Neuronal stem cell (in vitro differentiated cells): ENCODE measurements around the gene PDGFD.

Experiments used
- DNase-seq: peaks from one replicate; pipeline ENCODE4 v3.0.0-alpha.2; 2013; ENCODE audit warnings: low spot score
- H2AFZ ChIP-seq: one replicate; pipeline ENCODE4 v1.6.1; 2013; ENCODE audit warnings: mild to moderate bottlenecking, low read length, inconsistent platforms
- H2AK5ac ChIP-seq: 2 replicates; pipeline ENCODE4 v1.6.1; 2013; ENCODE audit warnings: low read depth, mild to moderate bottlenecking, inconsistent platforms, low read length, moderate library complexity, mixed read lengths
- H2BK120ac ChIP-seq: 2 replicates; pipeline ENCODE4 v1.6.1; 2013; ENCODE audit warnings: low read depth, mild to moderate bottlenecking, inconsistent platforms, low read length, moderate library complexity, mixed read lengths
- H2BK12ac ChIP-seq: one replicate; pipeline ENCODE4 v1.6.1; 2013; ENCODE audit warnings: low read length, inconsistent platforms
- H2BK15ac ChIP-seq: 2 replicates; pipeline ENCODE4 v1.6.1; 2013; ENCODE audit warnings: mild to moderate bottlenecking, low read length, inconsistent platforms, mixed read lengths
- H2BK5ac ChIP-seq: one replicate; pipeline ENCODE4 v1.6.1; 2013; ENCODE audit warnings: inconsistent platforms, mild to moderate bottlenecking, low read length, moderate library complexity
- H3K14ac ChIP-seq: one replicate; pipeline ENCODE4 v1.6.1; 2013; ENCODE audit warnings: low read length, inconsistent platforms
- H3K18ac ChIP-seq: 2 replicates; pipeline ENCODE4 v1.6.1; 2013; ENCODE audit warnings: low read length, inconsistent platforms
- H3K23ac ChIP-seq: 2 replicates; pipeline ENCODE4 v1.6.1; 2013; ENCODE audit warnings: low read depth, mild to moderate bottlenecking, mixed read lengths, low read length, inconsistent platforms; ENCODE audit not compliant: poor library complexity
- H3K27ac ChIP-seq: replicated peaks from 3 replicates; pipeline ENCODE4 v1.5.1; 2013; ENCODE audit warnings: low read length, inconsistent platforms
- H3K27me3 ChIP-seq, 3 experiments: 2 replicates each; pipeline ENCODE4 v1.6.1; 2013; ENCODE audit warnings: low read length in 3 of 3, mild to moderate bottlenecking in 2 of 3, inconsistent platforms in 1 of 3, low read depth in 1 of 3, mixed read lengths in 1 of 3, moderate library complexity in 1 of 3; ENCODE audit not compliant: control insufficient read depth in 3 of 3, insufficient read depth in 3 of 3
- H3K36me3 ChIP-seq, 2 donors: replicated peaks in 1 of 2; 2 replicates each; pipeline ENCODE4 v1.6.1; 2013; ENCODE audit warnings: low read length in 2 of 2; ENCODE audit not compliant: control insufficient read depth in 2 of 2, insufficient read depth in 2 of 2
- H3K4ac ChIP-seq: 2 replicates; pipeline ENCODE4 v1.6.1; 2013; ENCODE audit warnings: inconsistent platforms, mild to moderate bottlenecking, low read length, moderate library complexity
- H3K4me1 ChIP-seq, 2 donors: 1 replicate in 1 of 2; 2 replicates in 1 of 2; pipeline ENCODE4 v1.6.1; 2013; ENCODE audit warnings: low read length in 2 of 2, low read depth in 1 of 2; ENCODE audit not compliant: control insufficient read depth in 2 of 2, insufficient read depth in 1 of 2
- H3K4me2 ChIP-seq: one replicate; pipeline ENCODE4 v1.6.1; 2013; ENCODE audit warnings: mild to moderate bottlenecking, low read length, inconsistent platforms; ENCODE audit not compliant: insufficient read depth, poor library complexity, severe bottlenecking
- H3K4me3 ChIP-seq, 2 donors: 2 replicates each; pipeline ENCODE4 v1.5.1; 2013; ENCODE audit warnings: low read length in 2 of 2, mild to moderate bottlenecking in 2 of 2, inconsistent platforms in 1 of 2, moderate library complexity in 1 of 2
- H3K79me1 ChIP-seq: one replicate; pipeline ENCODE4 v1.6.1; 2013; ENCODE audit warnings: low read depth, mild to moderate bottlenecking, inconsistent platforms, low read length, moderate library complexity
- H3K9ac ChIP-seq: one replicate; pipeline ENCODE4 v1.6.1; 2013; ENCODE audit warnings: mild to moderate bottlenecking, low read depth, low read length, inconsistent platforms; ENCODE audit not compliant: poor library complexity
- H3K9me3 ChIP-seq, 2 donors: replicated peaks in 1 of 2; 2 replicates each; pipeline versions ENCODE3 to v1.6.1; 2013; ENCODE audit warnings: low read length in 2 of 2, mild to moderate bottlenecking in 2 of 2, inconsistent platforms in 1 of 2, low read depth in 1 of 2, mixed read lengths in 1 of 2, moderate library complexity in 1 of 2; ENCODE audit not compliant: control insufficient read depth in 2 of 2, insufficient read depth in 1 of 2
- H4K8ac ChIP-seq: one replicate; pipeline ENCODE4 v1.6.1; 2013; ENCODE audit warnings: low read depth, mild to moderate bottlenecking, inconsistent platforms, low read length, moderate library complexity
- H4K91ac ChIP-seq: one replicate; pipeline ENCODE4 v1.6.1; 2013; ENCODE audit warnings: low read length, low read depth, mild to moderate bottlenecking, inconsistent platforms; ENCODE audit not compliant: poor library complexity
- WGBS, 2 donors: extraction: QIAGEN DNeasy Blood & Tissue Kit; methylation state at CpG; one replicate each; pipeline ENCODE4 v1.1.7; 2013; ENCODE audit warnings: missing lambda C conversion rate in 2 of 2, mixed read lengths in 1 of 2; ENCODE audit not compliant: insufficient read length in 2 of 2, insufficient replicate concordance in 1 of 2; ENCODE audit errors: extremely low coverage in 2 of 2; 5-methylcytosine and 5-hydroxymethylcytosine counted together

PDGFD gene

GRCh38 chr11:104060820-104061219 is 103.1 kb downstream of the PDGFD start:
- Histone ChIP-seq H3K79me1 (no peaks in the 10 kb centered on the region), H3K4me1 (peaks cover 0 to 1% of the 10 kb centered on the region in 2 donors), H3K4ac (no peak overlapping the region), H2BK5ac (no peak overlapping the region), H4K8ac (no peak overlapping the region), H3K23ac (no peak overlapping the region), H3K27me3 (no peaks in the 10 kb centered on the region), H2AK5ac (no peak overlapping the region), H2BK120ac (no peak overlapping the region), H2AFZ (no peak overlapping the region), H2BK15ac (no peak overlapping the region), H3K18ac (no peak overlapping the region), H3K36me3 (no peaks in the 10 kb centered on the region), H2BK12ac (no peak overlapping the region), H4K91ac (no peak overlapping the region), H3K9me3 (no peaks in the 10 kb centered on the region), H3K4me2 (no peak overlapping the region), H3K14ac (no peak overlapping the region), H3K9ac (no peak overlapping the region), H3K27ac (no peak overlapping the region), H3K4me3 (no peak overlapping the region)
- no CpG with 5 or more reads among the region's 1 CpG for WGBS, 2 donors
- no peak for DNase-seq

DNA sequence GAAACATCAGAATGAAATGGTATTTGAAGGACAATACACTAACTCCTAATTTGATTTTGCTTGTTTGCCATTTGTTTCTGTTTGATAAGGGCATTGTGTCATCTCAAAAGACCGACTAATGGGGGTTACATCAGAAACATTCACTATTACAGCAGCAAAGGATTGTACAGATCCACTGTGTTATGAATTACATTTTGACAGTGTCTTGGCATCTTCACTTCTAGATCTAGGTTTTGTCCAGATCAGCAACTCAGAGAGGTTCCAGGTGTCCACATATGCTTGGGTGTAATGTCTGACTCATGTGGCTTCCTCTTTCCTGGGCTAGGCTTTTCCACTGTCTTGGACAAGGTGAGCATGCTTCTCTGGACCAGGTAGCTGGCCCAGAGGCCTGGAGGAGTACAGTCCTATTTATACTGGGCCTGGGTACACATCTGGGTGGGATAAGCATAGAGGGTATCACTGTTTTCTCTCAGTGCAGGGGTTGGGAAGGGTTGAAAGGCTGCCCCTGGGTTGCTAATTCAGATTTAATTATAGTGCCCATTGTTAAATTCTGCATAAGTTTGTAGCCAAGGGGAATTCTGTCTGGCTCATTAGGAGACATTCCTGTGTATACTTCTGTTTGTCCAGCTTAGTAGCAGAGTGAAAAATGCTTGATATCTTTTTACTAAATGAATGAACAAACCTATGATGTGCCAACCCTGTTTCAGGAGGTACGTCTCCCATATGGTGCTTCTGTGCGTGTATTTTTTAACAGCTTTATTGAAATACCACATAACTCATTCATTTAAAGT is 103.7 kb downstream of the PDGFD start:
- Histone ChIP-seq H3K14ac (no peak overlapping the region), H2BK5ac (no peak overlapping the region), H3K4me3 (no peak overlapping the region), H2BK15ac (no peak overlapping the region), H3K27me3 (no peaks in the 10 kb centered on the region), H3K79me1 (no peaks in the 10 kb centered on the region), H4K91ac (no peak overlapping the region), H3K23ac (no peak overlapping the region), H3K4ac (no peak overlapping the region), H3K18ac (no peak overlapping the region), H4K8ac (no peak overlapping the region), H3K36me3 (no peaks in the 10 kb centered on the region), H3K4me2 (no peak overlapping the region), H2AK5ac (no peak overlapping the region), H2AFZ (no peak overlapping the region), H3K9me3 (no peaks in the 10 kb centered on the region), H3K4me1 (peaks cover 0 to 1% of the 10 kb centered on the region in 2 donors), H3K9ac (no peak overlapping the region), H2BK12ac (no peak overlapping the region), H3K27ac (no peak overlapping the region), H2BK120ac (no peak overlapping the region)
- no CpG with 5 or more reads among the region's 3 CpGs for WGBS, 2 donors
- no peak for DNase-seq

DNA sequence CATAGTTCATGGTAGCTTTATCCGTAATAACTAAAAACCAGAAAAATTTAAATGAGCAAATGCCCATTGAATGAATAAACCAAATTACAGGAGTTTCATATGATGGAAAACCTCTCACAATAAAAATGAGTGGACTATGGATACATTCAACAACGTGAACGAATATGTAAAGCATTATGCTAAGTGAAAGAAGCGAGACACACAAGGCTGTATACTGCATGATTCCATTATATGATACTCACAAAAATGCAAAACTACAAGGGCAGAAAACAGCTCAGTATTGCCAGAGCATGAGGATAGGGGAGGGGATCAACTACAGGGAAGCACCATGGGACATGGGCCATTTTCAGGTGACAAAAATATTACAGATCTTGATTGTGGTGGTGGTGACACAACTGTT is 105.3 kb downstream of the PDGFD start:
- Histone ChIP-seq H2BK15ac (no peak overlapping the region), H3K14ac (no peak overlapping the region), H3K27ac (no peak overlapping the region), H4K91ac (no peak overlapping the region), H3K27me3 (no peaks in the 10 kb centered on the region), H2BK120ac (no peak overlapping the region), H3K4ac (no peak overlapping the region), H2BK5ac (no peak overlapping the region), H4K8ac (no peak overlapping the region), H3K36me3 (no peaks in the 10 kb centered on the region), H3K4me2 (no peak overlapping the region), H3K18ac (no peak overlapping the region), H2AK5ac (no peak overlapping the region), H3K79me1 (no peaks in the 10 kb centered on the region), H3K9me3 (no peaks in the 10 kb centered on the region), H3K23ac (no peak overlapping the region), H2AFZ (no peak overlapping the region), H2BK12ac (no peak overlapping the region), H3K4me1 (peaks cover 0 to 1% of the 10 kb centered on the region in 2 donors), H3K4me3 (no peak overlapping the region), H3K9ac (no peak overlapping the region)
- WGBS, 2 donors: no CpG with 5 or more reads among the region's 4 CpGs
- DNase-seq: no peak

GRCh38 chr11:104057908-104058307 is 106.0 kb downstream of the PDGFD start:
- no peaks in the 10 kb centered on the region for H3K79me1 ChIP-seq
- H2BK120ac ChIP-seq: no peak overlapping the region
- H3K27me3 ChIP-seq: no peaks in the 10 kb centered on the region
- H3K23ac ChIP-seq: no peak overlapping the region
- no peak overlapping the region for H4K91ac ChIP-seq
- no peak overlapping the region for H3K27ac ChIP-seq
- H2BK5ac ChIP-seq: no peak overlapping the region
- H2AFZ ChIP-seq: no peak overlapping the region
- no peak for DNase-seq
- H2BK12ac ChIP-seq: no peak overlapping the region
- peaks cover 0 to 1% of the 10 kb centered on the region in 2 donors for H3K4me1 ChIP-seq
- no peak overlapping the region for H2BK15ac ChIP-seq
- H3K4ac ChIP-seq: no peak overlapping the region
- no peak overlapping the region for H4K8ac ChIP-seq
- no peak overlapping the region for H3K4me3 ChIP-seq
- H2AK5ac ChIP-seq: no peak overlapping the region
- no CpG with 5 or more reads among the region's 5 CpGs for WGBS, 2 donors
- H3K36me3 ChIP-seq: no peaks in the 10 kb centered on the region
- no peaks in the 10 kb centered on the region for H3K9me3 ChIP-seq
- H3K18ac ChIP-seq: no peak overlapping the region
- no peak overlapping the region for H3K4me2 ChIP-seq
- no peak overlapping the region for H3K14ac ChIP-seq
- no peak overlapping the region for H3K9ac ChIP-seq
